ENCODE data around the gene A2ML1.

DNA sequence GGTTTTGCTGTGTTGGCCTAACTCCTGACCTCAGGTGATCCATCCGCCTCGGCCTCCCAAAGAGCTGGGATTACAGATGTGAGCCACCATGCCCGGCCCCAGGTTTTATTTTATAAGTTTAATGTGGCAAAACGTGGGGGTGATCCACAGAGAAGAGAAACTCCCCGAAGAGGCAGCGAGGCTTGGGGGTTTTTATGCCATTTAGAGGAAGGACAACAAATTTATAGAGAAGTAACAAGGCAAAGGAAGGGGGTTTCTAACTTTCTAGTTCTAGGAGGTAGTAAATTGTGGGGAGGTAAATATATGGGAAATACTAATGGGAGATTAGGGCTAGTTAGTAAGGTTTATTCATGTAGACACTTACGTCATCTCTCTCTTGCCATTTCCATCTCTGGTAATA lies 74.7 kb downstream of the A2ML1 start:
- TF ChIP-seq, protein P1, sequence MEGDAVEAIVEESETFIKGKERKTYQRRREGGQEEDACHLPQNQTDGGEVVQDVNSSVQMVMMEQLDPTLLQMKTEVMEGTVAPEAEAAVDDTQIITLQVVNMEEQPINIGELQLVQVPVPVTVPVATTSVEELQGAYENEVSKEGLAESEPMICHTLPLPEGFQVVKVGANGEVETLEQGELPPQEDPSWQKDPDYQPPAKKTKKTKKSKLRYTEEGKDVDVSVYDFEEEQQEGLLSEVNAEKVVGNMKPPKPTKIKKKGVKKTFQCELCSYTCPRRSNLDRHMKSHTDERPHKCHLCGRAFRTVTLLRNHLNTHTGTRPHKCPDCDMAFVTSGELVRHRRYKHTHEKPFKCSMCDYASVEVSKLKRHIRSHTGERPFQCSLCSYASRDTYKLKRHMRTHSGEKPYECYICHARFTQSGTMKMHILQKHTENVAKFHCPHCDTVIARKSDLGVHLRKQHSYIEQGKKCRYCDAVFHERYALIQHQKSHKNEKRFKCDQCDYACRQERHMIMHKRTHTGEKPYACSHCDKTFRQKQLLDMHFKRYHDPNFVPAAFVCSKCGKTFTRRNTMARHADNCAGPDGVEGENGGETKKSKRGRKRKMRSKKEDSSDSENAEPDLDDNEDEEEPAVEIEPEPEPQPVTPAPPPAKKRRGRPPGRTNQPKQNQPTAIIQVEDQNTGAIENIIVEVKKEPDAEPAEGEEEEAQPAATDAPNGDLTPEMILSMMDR (IDR thresholded peaks at IDR 0.05; ENCODE audit: low read depth, low read length, poor library complexity, severe bottlenecking) = no peak
- TF ChIP-seq EZH2phosphoT487 (IDR thresholded peaks at IDR 0.05; ENCODE audit: borderline replicate concordance, low read length) = no peak
